Inferior parietal cortex (tissue), 1 donor: ENCODE data around the gene UBE3C.
"Not testable (repeated sequence)": the region's sequence is repeated elsewhere in the genome, so short reads cannot be mapped to it uniquely, and the experiment has no call there.

ENCODE experiments used
- DNase-seq: peaks from one replicate; pipeline ENCODE4 v3.0.0-alpha.2; 2016; ENCODE audit errors: extremely low spot score

The UBE3C gene

DNA sequence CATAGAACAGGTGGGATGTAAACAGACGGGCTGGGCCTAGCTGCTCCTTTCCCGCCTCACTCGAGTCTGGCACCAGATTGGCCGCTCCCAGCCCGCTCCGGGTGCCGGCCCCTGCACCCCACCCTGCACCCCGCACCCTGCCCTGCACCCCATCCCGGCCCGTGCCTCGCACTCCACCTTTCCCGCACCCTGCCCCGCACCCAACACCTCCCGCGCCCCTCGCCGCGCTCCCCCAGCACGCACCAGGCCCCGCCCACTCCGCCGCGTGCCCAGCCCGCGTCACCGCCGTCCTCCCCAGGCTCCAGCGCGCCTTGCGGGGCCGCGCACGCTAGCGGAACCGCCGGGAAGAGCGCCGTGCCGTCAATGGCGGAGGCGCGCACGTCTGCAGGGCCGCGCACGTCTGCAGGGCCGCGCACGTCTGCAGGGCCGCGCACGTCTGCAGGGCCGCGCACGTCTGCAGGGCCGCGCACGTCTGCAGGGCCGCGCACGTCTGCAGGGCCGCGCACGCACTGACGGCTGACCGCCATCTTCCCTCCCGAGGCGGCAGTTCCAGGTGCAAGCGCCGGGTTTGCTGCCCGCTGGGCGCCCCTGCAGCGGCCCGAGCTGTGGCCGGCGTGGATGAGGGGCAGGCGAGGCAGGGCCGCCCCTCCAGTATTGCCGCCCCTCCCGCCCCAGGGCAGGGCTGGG lies at the start of gene UBE3C:
Gene UBE3C, plus strand, starts transcription at position 503 of the 687 bp plus-strand sequence. CDS start 347 bp downstream, outside the sequence.
- DNase-seq: peak; percentile 84

DNA sequence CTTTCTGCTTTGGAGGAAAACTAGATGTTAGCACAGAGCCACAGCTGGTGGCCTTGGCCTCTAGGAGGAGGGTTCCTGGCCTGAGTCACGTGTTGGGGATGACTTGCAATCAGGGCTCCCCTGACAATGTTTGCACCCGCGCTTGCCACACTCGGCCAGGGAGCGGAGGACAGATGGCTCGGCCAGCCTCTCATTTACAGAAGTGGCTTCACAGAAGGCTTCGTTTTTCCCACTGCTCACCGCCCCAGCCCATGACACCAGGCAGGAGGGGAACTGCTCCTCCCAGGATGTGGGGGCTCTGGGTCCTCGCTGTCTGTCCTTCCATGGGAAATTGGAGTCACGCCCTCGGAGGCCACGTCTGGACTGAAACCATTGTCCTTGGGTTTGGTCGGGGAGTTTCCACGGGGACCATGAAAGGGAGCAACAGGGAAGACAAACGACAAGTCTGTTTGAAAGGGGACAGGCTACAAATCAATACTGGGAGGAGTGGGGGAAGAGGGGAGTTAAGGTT lies 49.6 kb upstream of the UBE3C start:
- DNase-seq: no peak

DNA sequence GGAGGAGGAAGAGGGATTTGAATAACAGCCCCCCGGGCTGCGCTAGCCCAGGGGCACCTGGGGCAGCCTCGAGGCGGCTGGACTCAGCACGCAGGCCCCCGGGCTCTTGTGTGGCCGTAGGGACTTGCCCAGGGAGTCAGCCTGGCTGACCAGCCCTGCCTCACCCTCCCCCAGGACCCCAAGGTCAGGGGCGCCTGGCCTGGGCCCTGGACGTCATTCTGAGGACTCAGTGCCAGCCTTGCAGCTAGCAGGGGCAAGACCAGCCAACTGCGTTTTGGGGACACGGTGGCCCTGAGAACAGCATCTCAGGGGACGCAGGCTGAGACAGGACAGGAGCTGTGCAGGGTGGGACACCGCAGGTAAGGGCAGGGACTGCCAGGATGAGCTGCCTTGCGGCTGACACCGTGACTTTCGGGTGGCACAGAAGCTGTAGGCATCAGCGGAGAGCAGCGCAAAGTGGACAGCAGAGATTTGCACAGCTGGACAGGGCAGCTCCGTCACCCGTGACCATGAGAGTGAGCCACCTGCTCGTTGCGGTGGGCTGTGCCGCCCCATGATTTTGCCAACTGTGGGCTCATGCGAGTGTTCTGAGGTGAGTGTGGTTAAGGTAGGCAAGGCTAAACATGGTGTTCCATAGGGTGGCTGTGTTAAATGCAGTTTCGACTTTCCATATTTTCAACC lies 48.1 kb upstream of the UBE3C start:
- no peak for DNase-seq

GRCh38 chr7:157096286-157097055 lies 42.3 kb upstream of the UBE3C start:
- DNase-seq: no peak

DNA sequence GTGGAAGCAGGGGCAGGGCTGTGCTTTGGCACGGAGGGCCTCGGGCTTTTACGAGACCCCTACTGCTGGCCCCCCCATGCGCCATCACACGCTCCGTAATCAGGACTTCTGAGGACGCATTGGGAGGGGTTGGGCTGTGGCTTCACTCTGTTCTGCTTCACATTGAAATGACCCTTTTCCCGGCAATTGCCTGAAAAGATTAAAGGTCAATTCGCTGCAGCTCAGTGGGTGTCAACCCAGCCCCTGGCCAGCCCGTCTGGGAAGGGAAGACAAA lies 41.7 kb upstream of the UBE3C start:
- no peak for DNase-seq

GRCh38 chr7:157097569-157097968 lies 41.2 kb upstream of the UBE3C start:
- no peak for DNase-seq

- DNase-seq: not testable (repeated sequence)
Observed at GRCh38 chr7:157100005-157100404, 38.7 kb upstream of the UBE3C start.

GRCh38 chr7:157103641-157104040 lies 35.1 kb upstream of the UBE3C start:
- not testable (repeated sequence) for DNase-seq

GRCh38 chr7:157111311-157111710 lies 27.4 kb upstream of the UBE3C start:
- DNase-seq: no peak

DNA sequence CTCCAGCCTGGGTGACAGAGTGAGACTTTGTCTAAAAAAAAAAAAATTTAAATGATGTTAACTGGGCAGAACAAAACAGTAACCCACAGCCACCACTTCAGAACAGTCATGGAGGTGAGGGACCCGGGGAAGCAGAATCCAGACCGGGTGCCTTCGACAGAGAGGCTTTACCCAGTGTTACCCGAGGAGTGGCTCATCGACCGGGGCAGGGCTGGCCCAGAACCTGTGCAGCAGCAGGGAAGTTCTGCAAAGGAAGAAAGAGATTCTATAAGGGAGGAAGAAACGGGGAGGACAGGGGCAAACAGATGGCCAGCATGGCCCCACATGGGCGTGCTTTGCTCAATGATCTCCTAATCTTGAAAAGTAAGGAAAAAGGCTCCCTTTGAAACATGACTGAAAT lies 26.0 kb upstream of the UBE3C start:
- no peak for DNase-seq

GRCh38 chr7:157113607-157114006 lies 25.1 kb upstream of the UBE3C start:
- no peak for DNase-seq

GRCh38 chr7:157116762-157117161 lies 22.0 kb upstream of the UBE3C start:
- DNase-seq: no peak

DNA sequence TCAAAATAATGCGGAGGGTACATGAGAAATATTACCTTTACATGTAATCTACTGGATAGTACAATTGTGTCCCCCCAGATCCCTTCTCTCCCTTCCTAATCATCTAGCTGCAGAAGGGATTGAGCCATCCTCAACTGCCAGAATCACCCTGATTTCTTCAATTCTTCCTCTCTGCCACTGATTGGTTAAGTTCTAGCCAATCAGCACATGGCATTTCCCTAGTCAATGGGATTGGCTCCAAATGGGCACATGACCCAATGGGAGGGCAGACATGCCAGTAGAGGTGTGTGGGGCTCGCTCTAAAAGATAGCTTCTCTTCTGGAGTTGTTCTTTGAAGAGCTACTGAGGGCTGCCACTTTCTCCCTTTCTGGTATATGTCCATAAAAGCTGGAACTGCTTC lies 20.9 kb upstream of the UBE3C start:
- no peak for DNase-seq

- DNase-seq: no peak
Observed at GRCh38 chr7:157120181-157120580, 18.5 kb upstream of the UBE3C start.

DNA sequence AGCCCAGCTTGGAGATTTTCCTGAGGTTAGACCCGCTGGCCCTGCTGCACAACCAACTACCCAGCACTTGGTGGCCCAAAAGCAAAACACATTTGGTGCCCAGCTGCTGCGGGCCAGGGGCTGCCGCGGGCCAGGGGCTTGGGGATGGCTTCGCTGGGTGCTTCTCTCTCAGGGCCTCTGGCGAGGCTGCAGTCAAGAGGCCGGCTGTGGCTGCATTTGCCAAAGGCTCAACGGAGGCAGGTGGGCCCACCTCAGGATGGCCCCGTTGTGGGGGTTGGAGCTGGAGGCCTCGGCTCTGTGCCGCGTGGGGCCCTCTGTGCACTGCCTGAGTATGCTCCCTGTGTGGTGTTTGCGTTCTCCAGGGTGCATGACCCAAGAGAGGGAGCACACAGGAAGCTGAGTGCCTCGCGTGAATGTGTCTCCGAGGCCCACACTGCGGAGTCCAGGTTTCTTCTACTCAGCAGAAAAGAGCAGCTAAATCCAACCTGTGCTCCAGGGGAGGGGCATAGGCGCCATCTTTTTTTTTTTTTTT lies 17.5 kb upstream of the UBE3C start:
- DNase-seq: no peak

GRCh38 chr7:157122800-157123495 lies 15.8 kb upstream of the UBE3C start:
- no peak for DNase-seq

- no peak for DNase-seq
Observed at GRCh38 chr7:157124690-157125089, 14.0 kb upstream of the UBE3C start.

DNA sequence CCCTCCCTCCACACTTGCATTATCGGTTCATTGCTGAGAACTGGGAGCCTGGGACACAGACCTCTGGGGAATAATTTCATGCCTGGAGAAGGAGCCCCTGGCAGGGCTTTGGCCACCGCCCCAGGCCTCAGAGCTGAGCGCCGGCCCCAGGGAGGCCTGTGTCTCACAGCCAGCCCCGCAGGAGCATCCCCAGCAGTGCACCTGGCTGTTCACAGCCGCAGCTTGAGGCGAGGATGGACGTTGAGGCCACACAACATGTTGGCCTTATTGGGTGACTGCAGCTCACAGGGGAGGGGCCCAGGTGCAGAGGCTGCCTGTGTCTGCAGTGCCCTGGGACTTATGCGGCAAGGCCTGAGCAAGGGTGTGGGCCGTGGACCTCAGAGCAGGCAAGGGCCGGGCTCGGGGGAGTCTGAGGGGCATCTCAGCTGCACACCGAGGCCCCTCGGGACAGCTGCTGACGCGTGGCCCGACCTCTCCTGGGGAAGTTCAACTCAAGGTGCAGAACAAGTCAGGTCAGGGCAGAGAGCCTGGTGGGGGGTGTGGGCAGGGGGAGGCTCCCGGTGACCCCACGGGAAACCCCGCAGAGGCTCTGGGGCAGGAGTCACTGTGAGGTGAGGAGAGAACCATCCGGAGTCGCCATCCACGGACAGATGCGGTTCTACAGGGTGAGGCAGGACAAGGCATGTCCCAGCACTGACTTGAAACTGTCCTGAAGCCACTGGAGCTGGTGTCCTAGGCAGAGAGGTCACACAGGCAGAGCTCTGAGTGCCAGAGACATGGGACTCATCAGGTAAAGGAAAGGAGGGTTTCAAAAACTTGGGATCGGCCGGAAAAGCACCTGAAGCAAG lies 13.1 kb upstream of the UBE3C start:
- DNase-seq: no peak

GRCh38 chr7:157126921-157127320 lies 11.8 kb upstream of the UBE3C start:
- DNase-seq: no peak

- DNase-seq: no peak
Observed at GRCh38 chr7:157129200-157129599, 9.5 kb upstream of the UBE3C start.

DNA sequence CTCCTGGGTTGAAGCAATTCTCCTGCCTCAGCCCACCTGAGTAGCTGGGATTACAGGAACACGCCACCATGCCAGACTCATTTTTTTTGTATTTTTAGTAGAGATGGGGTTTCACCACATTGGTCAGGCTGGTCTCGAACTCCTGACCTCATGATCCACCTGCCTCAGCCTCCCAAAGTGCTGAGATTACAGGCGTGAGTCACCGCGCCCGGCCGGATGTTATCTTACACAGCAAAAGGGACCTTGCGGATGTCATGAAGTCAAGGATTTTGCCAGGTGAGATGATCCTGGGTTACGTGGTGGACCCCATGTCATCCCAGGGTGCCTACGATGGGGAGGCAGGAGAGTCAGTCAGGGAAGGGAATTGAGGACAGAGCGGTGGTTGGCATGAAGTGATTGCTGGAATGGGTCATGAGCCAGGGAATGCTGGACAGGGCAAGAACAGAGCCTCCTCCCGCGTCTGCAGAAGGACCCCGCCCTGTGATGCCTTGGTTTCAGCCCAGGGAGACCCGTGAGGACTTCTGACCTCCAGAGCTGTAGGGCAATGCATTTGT lies 8.7 kb upstream of the UBE3C start:
- DNase-seq: no peak
